SHP77 treated with DMSO at 0.1 percent for 48 hours (cell line): ENCODE measurements around the gene PDE4DIP.
"Not testable (repeated sequence)": the region's sequence is repeated elsewhere in the genome, so short reads cannot be mapped to it uniquely, and the experiment has no call there.

ENCODE experiments used
- DNase-seq: peaks from one replicate; lab custom pipeline; 2025; lab: John Stamatoyannopoulos, UW

The PDE4DIP gene

GRCh38 chr1:148844220-148844619 lies at the start of gene PDE4DIP:
Gene PDE4DIP (plus strand): TSS chr1:148844428. CDS start chr1:148844775, 347 bp downstream.
- DNase-seq: not testable (repeated sequence)

- DNase-seq: not testable (repeated sequence)
These were observed 35.8 kb upstream of the PDE4DIP start for GRCh38 chr1:148808268-148808928.

- not testable (repeated sequence) for DNase-seq
These were observed 35.3 kb upstream of the PDE4DIP start for GRCh38 chr1:148808929-148809283.

GRCh38 chr1:148822180-148822579 lies 22.0 kb upstream of the PDE4DIP start:
- DNase-seq: not testable (repeated sequence)

- not testable (repeated sequence) for DNase-seq
These were observed 20.4 kb upstream of the PDE4DIP start for GRCh38 chr1:148823822-148824221.

GRCh38 chr1:148825029-148825428 lies 19.2 kb upstream of the PDE4DIP start:
- not testable (repeated sequence) for DNase-seq

GRCh38 chr1:148828531-148828930 lies 15.7 kb upstream of the PDE4DIP start:
- DNase-seq: not testable (repeated sequence)

GRCh38 chr1:148828962-148829361 lies 15.3 kb upstream of the PDE4DIP start:
- not testable (repeated sequence) for DNase-seq

- not testable (repeated sequence) for DNase-seq
These were observed 14.9 kb upstream of the PDE4DIP start for GRCh38 chr1:148829365-148829764.

- not testable (repeated sequence) for DNase-seq
These were observed 3.0 kb upstream of the PDE4DIP start for GRCh38 chr1:148841262-148841661.

GRCh38 chr1:148844651-148845050 lies 423 bp downstream of the PDE4DIP start:
- DNase-seq: not testable (repeated sequence)

- not testable (repeated sequence) for DNase-seq
These were observed 840 bp downstream of the PDE4DIP start for GRCh38 chr1:148845068-148845467.

GRCh38 chr1:148850347-148850746 lies 6.1 kb downstream of the PDE4DIP start:
- DNase-seq: not testable (repeated sequence)

GRCh38 chr1:148850840-148851239 lies 6.6 kb downstream of the PDE4DIP start:
- not testable (repeated sequence) for DNase-seq

- DNase-seq: not testable (repeated sequence)
These were observed 7.5 kb downstream of the PDE4DIP start for GRCh38 chr1:148851684-148852083.

GRCh38 chr1:148853363-148853762 lies 9.1 kb downstream of the PDE4DIP start:
- not testable (repeated sequence) for DNase-seq

- DNase-seq: not testable (repeated sequence)
These were observed 9.8 kb downstream of the PDE4DIP start for GRCh38 chr1:148854063-148854462.

GRCh38 chr1:148855367-148855766 lies 11.1 kb downstream of the PDE4DIP start:
- DNase-seq: not testable (repeated sequence)

- not testable (repeated sequence) for DNase-seq
These were observed 15.8 kb downstream of the PDE4DIP start for GRCh38 chr1:148860049-148860448.

- not testable (repeated sequence) for DNase-seq
These were observed 16.5 kb downstream of the PDE4DIP start for GRCh38 chr1:148860579-148861259.

- not testable (repeated sequence) for DNase-seq
These were observed 18.4 kb downstream of the PDE4DIP start for GRCh38 chr1:148862590-148862989.

GRCh38 chr1:148868924-148869633 lies 24.9 kb downstream of the PDE4DIP start:
- DNase-seq: not testable (repeated sequence)

GRCh38 chr1:148869634-148869961 lies 25.4 kb downstream of the PDE4DIP start:
- DNase-seq: not testable (repeated sequence)
